SK-N-MC (cell line): ENCODE measurements around the gene PITPNC1.

Experiments
- DNase-seq: peaks from one replicate; pipeline ENCODE4 v3.0.0-alpha.2; 2011; ENCODE audit warnings: low read depth, low spot score
- H3K27ac ChIP-seq: fragments of 200-600 bp; sonication (generic); 2 replicates; pipeline ENCODE4 v1.5.1; 2016; ENCODE audit warnings: mixed run types
- H3K36me3 ChIP-seq: fragments of 200-600 bp; sonication (generic); 2 replicates; pipeline ENCODE4 v1.6.1; 2017; ENCODE audit warnings: antibody characterized with exemption, low read length, mixed read lengths; ENCODE audit not compliant: insufficient read depth
- H3K4me3 ChIP-seq: fragments of 200-600 bp; sonication (generic); 2 replicates; pipeline ENCODE4 v1.5.1; 2016
- H3K9ac ChIP-seq: fragments of 200-600 bp; sonication (generic); 2 replicates; pipeline ENCODE4 v1.8.0; 2017; ENCODE audit warnings: mixed run types, mixed read lengths; ENCODE audit not compliant: insufficient read length
- H3K9me3 ChIP-seq: fragments of 200-600 bp; sonication (generic); 2 replicates; pipeline ENCODE4 v1.6.1; 2017; ENCODE audit warnings: low read depth, mild to moderate bottlenecking, antibody characterized with exemption, low read length, moderate library complexity, mixed read lengths
- EZH2 ChIP-seq: fragments of 200-600 bp; sonication (generic); IDR thresholded peaks from one replicate; pipeline ENCODE4 v1.6.1; 2017; ENCODE audit warnings: antibody characterized with exemption
- FOXP2 ChIP-seq: optimal IDR thresholded peaks from 2 replicates; pipeline ENCODE3; 2011; ENCODE audit warnings: mild to moderate bottlenecking, moderate library complexity; ENCODE audit not compliant: insufficient read depth; ENCODE audit errors: extremely low read length, control extremely low read depth
- POLR2AphosphoS5 ChIP-seq: IDR thresholded peaks from 2 replicates; pipeline ENCODE4 v1.6.1; 2012; ENCODE audit warnings: mild to moderate bottlenecking, low read depth, low read length, borderline replicate concordance

The PITPNC1 gene

DNA sequence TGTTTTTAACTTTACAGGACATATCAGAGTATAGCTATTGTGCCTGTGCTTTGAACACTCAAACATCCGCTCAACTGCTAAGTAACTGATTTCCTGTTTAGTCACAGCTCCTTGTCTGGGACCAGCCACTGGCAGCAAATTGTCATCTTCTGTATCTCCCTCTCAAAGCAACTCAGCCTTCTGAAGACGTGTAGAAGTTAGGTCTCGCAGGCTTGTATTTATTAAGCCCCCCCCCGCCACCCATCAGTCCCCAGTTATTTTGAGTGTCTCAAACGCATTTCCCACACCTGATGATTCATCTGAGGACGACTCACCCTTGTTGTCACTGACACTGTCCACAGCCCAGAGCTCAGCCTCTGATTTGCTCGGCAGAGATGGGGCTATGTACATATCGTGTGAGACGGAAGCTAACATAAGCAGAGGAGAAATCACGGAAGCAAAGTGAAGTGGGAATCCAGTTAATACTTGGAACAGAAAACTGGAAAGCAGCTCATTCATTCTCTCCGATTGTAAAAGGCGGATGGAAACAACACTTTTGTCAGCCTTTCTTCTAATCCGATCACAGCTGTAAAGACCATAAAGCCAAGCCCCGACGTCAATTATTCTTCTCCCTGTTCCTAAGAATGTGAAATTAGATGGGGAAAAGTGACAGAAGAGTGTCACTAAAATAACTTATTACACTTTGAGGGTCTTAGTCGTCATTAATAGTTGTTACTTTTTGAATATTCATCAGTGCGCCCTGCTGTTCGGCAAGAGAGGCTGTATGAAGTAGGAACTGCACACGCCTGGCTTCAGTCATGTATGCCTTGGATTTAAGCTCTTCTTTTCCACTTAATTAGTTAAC, 64.2 kb downstream of the PITPNC1 start:
- Histone ChIP-seq H3K4me3 (0 out of 2 replicates have a peak overlapping the region, but pooled peaks have one; percentile 42), H3K9ac (no peak overlapping the region), H3K9me3 (no peaks in the 10 kb centered on the region), H3K27ac (no peak overlapping the region), H3K36me3 (no peaks in the 10 kb centered on the region)
- no peak for TF ChIP-seq POLR2AphosphoS5
- no peak for TF ChIP-seq FOXP2
- TF ChIP-seq EZH2 = no peak
- DNase-seq = no peak

DNA sequence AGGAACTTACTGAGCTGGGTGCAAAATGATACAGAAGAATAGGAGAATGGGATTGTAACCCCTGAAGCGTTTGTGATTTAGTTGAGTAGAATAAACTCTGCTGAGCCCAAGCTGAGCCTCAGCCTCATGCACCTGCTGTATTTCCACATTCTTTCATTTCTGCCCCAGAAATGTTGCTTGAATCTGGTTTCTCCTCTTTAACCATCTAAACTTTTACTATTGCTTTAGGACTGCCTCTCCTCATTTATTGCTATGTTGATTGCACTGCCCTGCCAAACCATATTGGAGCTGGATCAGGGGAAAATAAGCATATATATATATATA, 64.8 kb downstream of the PITPNC1 start:
- 0 out of 2 replicates have a peak overlapping the region, but pooled peaks have one; percentile 42 for H3K4me3 ChIP-seq
- H3K9me3 ChIP-seq = no peaks in the 10 kb centered on the region
- TF ChIP-seq POLR2AphosphoS5 = no peak
- TF ChIP-seq FOXP2 = no peak
- TF ChIP-seq EZH2 = no peak
- no peak overlapping the region for H3K9ac ChIP-seq
- no peak overlapping the region for H3K27ac ChIP-seq
- DNase-seq = no peak
- H3K36me3 ChIP-seq = no peaks in the 10 kb centered on the region

GRCh38 chr17:67442787-67443624, 65.9 kb downstream of the PITPNC1 start:
- H3K9me3 ChIP-seq = no peaks in the 10 kb centered on the region
- no peak overlapping the region for H3K27ac ChIP-seq
- H3K9ac ChIP-seq = no peak overlapping the region
- no peak overlapping the region for H3K4me3 ChIP-seq
- DNase-seq = no peak
- no peaks in the 10 kb centered on the region for H3K36me3 ChIP-seq
- TF ChIP-seq POLR2AphosphoS5 (no peak), FOXP2 (no peak), EZH2 (no peak)

- no peak for DNase-seq
Observed at GRCh38 chr17:67443931-67444595, 67.0 kb downstream of the PITPNC1 start.

GRCh38 chr17:67448449-67448848, 71.4 kb downstream of the PITPNC1 start:
- no peak overlapping the region for H3K27ac ChIP-seq
- no peak overlapping the region for H3K4me3 ChIP-seq
- no peaks in the 10 kb centered on the region for H3K9me3 ChIP-seq
- H3K9ac ChIP-seq = no peak overlapping the region
- DNase-seq = no peak
- TF ChIP-seq POLR2AphosphoS5 (no peak), FOXP2 (no peak), EZH2 (no peak)
- no peaks in the 10 kb centered on the region for H3K36me3 ChIP-seq

More at GRCh38 chr17:67443931-67444595, 67.0 kb downstream of the PITPNC1 start:
- TF ChIP-seq POLR2AphosphoS5 (no peak), FOXP2 (no peak), EZH2 (no peak)
- Histone ChIP-seq H3K4me3 (0 out of 2 replicates have a peak overlapping the region, but pooled peaks have one; percentile 3), H3K36me3 (no peaks in the 10 kb centered on the region), H3K27ac (no peak overlapping the region), H3K9me3 (no peaks in the 10 kb centered on the region), H3K9ac (no peak overlapping the region)

DNA sequence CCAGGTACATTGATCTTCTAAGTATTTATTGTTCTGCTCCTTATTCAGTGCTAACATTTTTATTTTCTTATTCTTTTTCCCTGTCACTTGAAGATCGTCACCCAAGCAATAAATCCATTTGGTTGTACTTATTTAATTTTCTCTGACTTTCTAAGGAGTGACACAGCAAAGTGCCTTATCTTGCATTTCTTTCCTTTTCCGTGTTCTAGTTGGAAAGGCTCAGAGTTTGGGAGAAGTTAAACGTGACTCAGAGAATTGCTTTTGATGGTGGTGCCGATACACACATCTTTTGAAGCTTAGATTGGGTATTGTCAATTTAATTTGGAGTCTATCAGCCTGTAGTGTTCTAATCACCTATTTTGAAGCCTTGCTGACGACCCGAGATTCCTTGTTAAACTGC, 72.0 kb downstream of the PITPNC1 start:
- Histone ChIP-seq H3K27ac (no peak overlapping the region), H3K9ac (no peak overlapping the region), H3K36me3 (no peaks in the 10 kb centered on the region), H3K4me3 (no peak overlapping the region), H3K9me3 (no peaks in the 10 kb centered on the region)
- no peak for DNase-seq
- TF ChIP-seq EZH2 (no peak), POLR2AphosphoS5 (no peak), FOXP2 (no peak)

- TF ChIP-seq FOXP2 (no peak), EZH2 (no peak), POLR2AphosphoS5 (no peak)
- no peak overlapping the region for H3K4me3 ChIP-seq
- H3K9me3 ChIP-seq = no peaks in the 10 kb centered on the region
- H3K9ac ChIP-seq = no peak overlapping the region
- no peak overlapping the region for H3K27ac ChIP-seq
- DNase-seq = no peak
- H3K36me3 ChIP-seq = no peaks in the 10 kb centered on the region
Observed at GRCh38 chr17:67449845-67450755, 73.0 kb downstream of the PITPNC1 start.
